Measurements from ENCODE around the gene PTGES3.
A peak's percentile ranks its signal among the peaks of the same experiment; 100 is the strongest.

Gene PTGES3

DNA sequence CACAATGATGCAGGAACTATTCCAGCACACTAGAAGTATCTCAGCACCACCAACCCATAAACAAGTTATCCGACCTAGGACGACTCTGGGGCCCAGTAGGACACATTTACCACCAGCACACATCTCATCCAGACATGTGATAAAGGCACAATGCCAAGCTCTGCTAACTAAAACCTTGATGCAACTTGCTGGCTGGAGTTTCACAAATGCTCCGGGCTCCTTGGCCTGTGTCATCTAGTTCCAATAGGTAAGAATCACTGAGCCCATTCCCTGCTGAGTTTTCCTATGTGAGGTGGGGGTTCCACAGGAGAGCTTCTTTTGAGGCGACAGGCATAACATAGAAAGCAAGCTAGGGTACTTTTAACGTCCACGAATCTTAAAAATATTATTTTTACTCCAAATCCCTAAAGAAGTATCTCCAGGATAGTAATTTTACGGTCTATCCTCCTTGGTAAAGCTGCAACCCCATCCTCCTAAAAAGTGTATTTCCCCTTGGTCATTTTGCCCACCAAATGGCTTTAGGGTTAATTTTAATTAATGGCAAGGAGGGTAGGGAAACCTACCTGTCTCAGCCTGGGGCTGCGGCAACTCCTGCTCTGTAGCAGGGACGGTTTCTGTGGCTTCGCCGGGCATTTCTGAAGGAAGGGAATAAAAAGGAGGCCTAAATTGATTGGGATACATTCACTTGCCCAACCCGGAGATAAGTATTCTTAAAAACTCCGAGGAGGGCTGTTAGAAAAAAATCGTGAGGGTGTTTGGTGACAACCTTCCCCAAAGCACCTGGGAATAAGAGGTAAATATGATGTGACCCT, 36.0 kb upstream of the PTGES3 start:
- TF ChIP-seq, protein P1, sequence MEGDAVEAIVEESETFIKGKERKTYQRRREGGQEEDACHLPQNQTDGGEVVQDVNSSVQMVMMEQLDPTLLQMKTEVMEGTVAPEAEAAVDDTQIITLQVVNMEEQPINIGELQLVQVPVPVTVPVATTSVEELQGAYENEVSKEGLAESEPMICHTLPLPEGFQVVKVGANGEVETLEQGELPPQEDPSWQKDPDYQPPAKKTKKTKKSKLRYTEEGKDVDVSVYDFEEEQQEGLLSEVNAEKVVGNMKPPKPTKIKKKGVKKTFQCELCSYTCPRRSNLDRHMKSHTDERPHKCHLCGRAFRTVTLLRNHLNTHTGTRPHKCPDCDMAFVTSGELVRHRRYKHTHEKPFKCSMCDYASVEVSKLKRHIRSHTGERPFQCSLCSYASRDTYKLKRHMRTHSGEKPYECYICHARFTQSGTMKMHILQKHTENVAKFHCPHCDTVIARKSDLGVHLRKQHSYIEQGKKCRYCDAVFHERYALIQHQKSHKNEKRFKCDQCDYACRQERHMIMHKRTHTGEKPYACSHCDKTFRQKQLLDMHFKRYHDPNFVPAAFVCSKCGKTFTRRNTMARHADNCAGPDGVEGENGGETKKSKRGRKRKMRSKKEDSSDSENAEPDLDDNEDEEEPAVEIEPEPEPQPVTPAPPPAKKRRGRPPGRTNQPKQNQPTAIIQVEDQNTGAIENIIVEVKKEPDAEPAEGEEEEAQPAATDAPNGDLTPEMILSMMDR (IDR thresholded peaks at IDR 0.05; ENCODE audit: insufficient read depth, low read depth, low read length, missing control alignments) = no peak
- peak overlapping the region; percentile 97 for H3K4me3 ChIP-seq (ENCODE audit: low read length)
- DNase-seq (ENCODE audit: low read depth) = peak; percentile 84

DNA sequence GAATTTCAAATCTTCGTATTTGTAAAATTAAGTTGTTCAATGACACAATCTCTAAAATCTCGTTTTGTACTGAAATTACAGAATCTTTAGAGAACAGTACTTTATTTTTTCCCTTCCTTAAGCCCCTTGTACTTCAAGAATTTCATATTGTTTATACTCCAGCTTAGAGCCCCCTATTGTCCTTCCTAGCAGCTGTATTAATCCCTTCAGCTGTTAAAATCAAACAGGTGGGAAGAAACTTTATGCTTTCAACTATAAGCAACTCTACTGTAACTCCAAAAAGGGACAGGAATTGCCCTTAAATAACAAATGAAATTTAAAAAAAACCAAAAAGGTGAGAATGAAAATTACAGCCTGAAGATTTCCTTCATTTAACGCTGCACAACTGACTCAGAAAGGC, 35.3 kb upstream of the PTGES3 start:
- no peak for DNase-seq (ENCODE audit: low read depth)
- H3K4me3 ChIP-seq (ENCODE audit: low read length) = peak overlapping the region; percentile 97
- TF ChIP-seq, protein P1 (IDR thresholded peaks at IDR 0.05; ENCODE audit: insufficient read depth, low read depth, low read length, missing control alignments) = no peak

DNA sequence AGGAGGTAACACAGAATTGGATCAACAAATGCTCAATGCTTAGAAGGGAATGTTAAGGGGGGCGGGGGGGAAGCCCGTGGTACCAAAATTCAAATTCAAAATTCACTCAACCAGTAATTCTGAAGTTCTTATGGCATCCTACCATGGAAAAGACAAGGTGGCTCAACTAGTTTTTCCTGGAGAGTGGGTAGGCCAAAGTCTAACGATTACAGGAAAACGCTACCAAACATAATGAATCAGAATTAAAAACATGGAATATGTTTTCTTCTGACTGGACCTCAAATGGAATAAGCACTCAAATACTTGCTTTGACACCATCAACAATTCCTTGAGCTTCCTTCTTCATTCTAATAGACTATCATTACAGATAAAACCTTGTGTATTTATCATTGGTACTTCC, 34.7 kb upstream of the PTGES3 start:
- TF ChIP-seq, protein P1 (IDR thresholded peaks at IDR 0.05; ENCODE audit: insufficient read depth, low read depth, low read length, missing control alignments) = no peak
- peak overlapping the region; percentile 97 for H3K4me3 ChIP-seq (ENCODE audit: low read length)
- peak; percentile 73 for DNase-seq (ENCODE audit: low read depth)

DNA sequence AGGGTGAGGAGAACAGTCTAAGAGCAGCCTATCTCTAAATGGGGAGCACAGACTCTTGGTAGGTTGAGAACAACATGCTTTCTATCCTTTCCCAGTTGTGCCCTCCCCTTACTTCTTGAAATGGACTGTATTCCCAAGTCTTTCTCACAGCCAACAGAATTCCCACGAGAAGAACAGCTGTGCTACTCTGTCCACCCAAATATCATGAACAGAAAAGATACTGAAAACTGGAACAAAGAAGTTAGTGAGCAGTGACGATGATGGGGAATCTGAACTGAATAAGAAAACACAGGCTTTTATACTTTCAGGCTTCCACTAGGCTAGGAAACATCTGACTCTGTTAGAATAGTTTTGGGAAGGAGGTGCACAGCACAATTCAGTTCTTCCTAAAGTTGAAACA, 33.6 kb upstream of the PTGES3 start:
- no peak for DNase-seq (ENCODE audit: low read depth)
- H3K4me3 ChIP-seq (ENCODE audit: low read length) = peak overlapping the region; percentile 23
- TF ChIP-seq, protein P1 (IDR thresholded peaks at IDR 0.05; ENCODE audit: insufficient read depth, low read depth, low read length, missing control alignments) = no peak

DNA sequence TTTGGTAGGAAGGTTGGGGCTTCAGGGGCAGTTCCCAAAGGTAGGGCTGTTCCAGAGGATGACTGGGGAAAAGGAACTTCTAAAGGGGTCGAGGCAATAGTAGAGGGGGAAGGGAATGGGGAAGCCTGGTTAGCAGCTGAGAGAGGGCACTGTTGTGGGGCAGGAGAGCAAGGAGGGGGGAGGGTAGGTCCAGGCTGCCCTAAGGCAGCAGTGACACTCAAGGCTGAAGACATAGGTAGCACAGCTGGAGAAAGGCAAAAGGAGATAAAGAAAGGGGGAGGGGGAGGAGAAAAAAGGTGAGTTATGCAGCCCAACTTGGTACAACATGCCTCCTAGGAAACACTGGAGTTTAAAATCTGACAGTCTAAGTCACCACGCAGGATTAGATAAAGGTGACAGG, 33.1 kb upstream of the PTGES3 start:
- H3K4me3 ChIP-seq (ENCODE audit: low read length) = peak overlapping the region; percentile 23
- DNase-seq (ENCODE audit: low read depth) = no peak
- TF ChIP-seq, protein P1 (IDR thresholded peaks at IDR 0.05; ENCODE audit: insufficient read depth, low read depth, low read length, missing control alignments) = no peak

DNA sequence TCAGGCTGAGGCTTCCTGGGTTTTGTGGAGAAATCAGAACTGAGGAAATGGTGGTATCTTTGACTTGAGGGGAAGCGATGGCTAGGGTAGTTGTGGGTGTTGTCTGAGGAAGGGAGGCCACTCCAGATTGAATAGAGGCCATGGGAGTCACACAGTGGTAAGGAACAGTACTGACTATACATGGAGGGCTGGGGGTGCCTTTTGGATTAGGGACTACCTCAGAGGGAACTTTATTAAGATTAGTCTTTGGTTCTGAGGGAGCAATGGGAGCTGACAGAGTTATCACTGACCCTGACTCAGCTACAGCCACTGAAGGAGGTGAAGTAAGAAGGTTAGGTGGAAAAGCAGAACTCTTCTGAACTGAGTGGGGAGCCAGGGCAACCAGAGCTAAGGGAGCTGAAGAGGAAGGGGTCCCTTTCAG, 32.7 kb upstream of the PTGES3 start:
- peak overlapping the region; percentile 23 for H3K4me3 ChIP-seq (ENCODE audit: low read length)
- DNase-seq (ENCODE audit: low read depth) = no peak
- TF ChIP-seq, protein P1 (IDR thresholded peaks at IDR 0.05; ENCODE audit: insufficient read depth, low read depth, low read length, missing control alignments) = no peak

DNA sequence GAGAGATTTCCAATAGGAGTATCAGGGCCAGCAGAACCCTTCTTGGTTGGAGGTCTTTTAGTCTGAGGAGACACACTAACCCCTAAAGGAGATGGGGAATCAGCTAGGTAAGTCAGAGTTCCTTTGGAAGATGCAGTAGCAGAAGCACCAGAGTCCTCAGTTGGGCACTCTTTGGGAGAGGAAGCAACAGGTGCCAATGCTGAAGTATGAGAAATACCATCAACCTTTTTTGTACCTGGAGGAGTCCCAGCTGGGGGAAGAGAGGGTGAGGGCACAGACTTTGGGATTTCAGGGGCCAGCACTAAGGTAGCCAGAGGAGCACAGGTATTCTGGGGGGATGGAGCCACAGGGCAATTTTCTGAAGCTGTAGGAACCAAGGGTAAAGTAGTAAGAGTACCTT, 31.0 kb upstream of the PTGES3 start:
- DNase-seq (ENCODE audit: low read depth) = no peak
- TF ChIP-seq, protein P1 (IDR thresholded peaks at IDR 0.05; ENCODE audit: insufficient read depth, low read depth, low read length, missing control alignments) = no peak
- H3K4me3 ChIP-seq (ENCODE audit: low read length) = no peak overlapping the region

Data from epithelial cell of esophagus (primary cell).